HG03175 (cell line): ENCODE results near the gene FAM50B.
A peak's percentile ranks its signal among the peaks of the same experiment; 100 is the strongest.

Experiments used
- ATAC-seq: cut with Tn5 transposase; IDR thresholded peaks from one replicate; pipeline ENCODE4 v1.9.1; 2021; ENCODE audit warnings: mild to moderate bottlenecking, moderate library complexity; ENCODE audit not compliant: unreplicated experiment

Gene FAM50B

DNA sequence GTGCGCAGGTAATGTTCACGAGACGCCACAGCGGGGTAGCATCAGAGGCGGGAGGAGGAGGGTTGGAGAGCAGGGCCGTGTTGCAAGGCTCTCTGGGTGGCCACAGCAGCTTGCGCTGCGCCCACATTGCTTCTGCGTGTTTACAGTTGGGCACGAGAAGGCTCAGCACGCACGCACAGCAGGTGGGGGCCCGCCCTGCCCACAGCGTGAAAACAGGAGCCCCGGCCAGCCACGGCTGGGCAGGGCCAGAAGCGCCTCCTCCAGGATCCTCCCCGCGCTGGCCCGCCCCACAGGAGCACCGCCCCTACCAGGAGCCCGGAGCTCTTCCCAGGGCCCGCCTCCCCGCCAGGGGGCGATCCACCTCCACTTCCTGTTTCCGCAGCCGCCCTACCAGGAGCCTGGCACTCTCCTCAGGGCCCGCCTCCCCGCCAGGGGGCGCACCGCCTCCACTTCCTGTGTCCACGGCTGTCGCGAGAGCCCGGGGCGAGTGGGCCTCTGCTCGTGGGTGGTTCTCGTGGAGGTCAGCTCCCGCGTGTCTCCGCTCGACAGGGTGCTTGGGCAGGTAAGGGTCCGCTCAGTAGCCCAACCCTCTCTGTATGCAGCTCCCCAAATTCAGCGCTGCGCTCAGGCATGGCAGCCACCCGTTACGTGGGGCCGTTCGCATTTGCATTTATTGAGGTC lies at the start of gene FAM50B:
FAM50B (plus strand) TSS at position 449 of the 681 bp plus-strand sequence. CDS start 439 bp downstream, outside the sequence.
- ATAC-seq, result peak; percentile 92

- no peak for ATAC-seq
Measured at GRCh38 chr6:3799719-3800118, 49.5 kb upstream of the FAM50B start.

DNA sequence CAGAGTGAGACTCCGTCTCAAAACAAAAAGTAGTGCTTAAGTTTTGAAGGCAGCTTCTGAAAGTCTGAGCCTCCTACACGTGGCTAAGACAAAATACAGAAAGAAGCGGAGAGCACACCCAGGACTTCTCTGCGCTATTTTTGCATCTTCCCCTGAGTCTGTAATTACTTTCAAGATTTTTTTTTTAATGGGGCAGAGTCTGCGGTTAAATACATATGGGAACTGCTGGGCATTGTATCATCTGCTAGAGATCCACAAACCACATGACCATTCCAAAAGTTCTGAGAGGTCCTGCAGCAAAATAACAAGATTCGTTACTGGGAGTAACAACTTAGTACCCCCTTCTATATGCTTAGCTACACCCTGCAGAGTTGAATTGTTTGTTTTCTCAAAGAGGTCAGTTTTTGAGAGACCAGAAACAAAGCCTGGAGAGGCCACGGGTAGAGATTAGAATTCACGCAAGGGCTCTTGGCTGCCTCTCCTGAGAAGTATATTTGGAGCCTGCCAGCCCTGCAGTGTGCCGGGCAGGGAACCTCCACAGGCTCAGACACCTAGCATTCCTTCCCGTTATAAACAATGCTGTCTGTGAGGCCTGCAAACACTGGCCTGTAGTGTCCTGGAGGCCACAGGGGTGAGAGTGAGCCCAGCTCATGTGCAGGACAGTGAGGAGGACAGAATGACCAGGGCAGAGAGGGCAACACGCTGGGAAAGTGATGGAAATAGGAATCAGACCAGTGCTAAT lies 48.2 kb upstream of the FAM50B start:
- no peak for ATAC-seq

- ATAC-seq, result peak; percentile 52
Measured at GRCh38 chr6:3801960-3802359, 47.2 kb upstream of the FAM50B start.

- no peak for ATAC-seq
Measured at GRCh38 chr6:3803627-3804468, 45.3 kb upstream of the FAM50B start.

DNA sequence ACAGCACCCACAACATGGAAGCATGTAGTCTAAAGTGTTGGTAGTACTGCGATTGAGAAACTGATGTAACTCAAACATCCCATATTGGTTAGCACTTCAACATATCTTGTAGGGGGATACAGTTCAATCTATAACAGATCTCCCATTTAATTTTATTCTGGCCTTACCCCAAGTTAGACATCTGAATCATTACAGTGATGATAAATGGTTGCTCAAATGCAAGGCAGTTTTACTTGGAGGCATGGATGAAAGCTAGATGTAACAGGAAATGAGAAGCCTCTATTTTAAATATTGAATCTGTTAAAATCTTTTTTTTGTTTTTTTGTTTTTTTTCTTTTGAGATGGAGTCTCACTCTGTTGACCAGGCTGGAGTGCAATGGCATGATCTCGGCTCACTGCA lies 44.2 kb upstream of the FAM50B start:
- no peak for ATAC-seq

DNA sequence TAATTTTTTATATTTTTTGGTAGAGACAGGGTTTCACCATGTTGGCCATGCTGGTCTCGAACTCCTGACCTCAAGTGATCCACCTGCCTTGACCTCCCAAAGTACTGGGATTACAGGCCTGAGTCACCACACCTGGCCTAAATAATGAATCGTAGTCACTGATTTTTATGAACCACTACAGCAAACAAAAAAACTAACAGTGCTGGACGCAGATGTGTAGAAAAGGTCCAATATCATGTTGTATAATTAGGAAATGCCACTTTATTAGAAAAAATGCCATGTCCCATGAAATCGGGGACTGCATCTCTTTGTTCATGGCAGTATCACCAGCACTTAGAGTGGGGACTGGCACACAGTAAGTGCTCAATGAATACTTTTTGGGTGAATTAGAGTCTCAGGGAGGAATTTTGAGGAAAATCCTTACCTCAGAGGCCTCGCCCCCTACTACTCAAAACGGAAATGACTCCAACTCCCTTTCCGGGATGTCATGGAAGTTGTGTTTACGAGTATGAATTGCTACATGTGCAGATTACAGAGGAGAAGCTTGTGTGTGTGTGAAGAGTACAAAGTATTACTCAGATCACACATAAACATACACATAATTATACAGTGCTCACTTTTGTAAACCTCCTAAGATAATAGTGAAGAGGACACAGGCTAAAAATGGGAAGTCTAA lies 43.6 kb upstream of the FAM50B start:
- ATAC-seq, result no peak

- ATAC-seq, result no peak
Measured at GRCh38 chr6:3806169-3806922, 42.8 kb upstream of the FAM50B start.

DNA sequence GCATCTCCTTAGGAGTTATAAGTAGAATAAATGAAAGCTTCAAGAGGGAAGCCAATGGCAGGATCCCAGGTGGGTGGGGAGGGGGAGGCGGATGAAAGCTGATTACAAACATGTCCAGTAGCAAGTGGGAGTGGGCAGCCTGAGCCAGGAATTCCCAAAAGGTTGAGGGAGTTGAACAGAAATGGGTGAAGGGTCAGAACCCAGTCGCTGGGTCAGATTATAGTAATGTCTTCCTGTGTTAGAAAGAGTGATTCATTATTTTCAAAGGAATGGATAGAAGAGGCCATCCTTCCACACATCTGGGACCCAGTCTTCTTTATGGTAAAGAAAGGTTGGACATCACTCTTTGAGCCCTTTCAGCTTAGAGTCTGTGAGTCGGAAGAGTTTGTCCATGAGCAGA lies 41.0 kb upstream of the FAM50B start:
- ATAC-seq, result no peak

- no peak for ATAC-seq
Measured at GRCh38 chr6:3808759-3809514, 40.2 kb upstream of the FAM50B start.

GRCh38 chr6:3809515-3809891 lies 39.7 kb upstream of the FAM50B start:
- no peak for ATAC-seq

DNA sequence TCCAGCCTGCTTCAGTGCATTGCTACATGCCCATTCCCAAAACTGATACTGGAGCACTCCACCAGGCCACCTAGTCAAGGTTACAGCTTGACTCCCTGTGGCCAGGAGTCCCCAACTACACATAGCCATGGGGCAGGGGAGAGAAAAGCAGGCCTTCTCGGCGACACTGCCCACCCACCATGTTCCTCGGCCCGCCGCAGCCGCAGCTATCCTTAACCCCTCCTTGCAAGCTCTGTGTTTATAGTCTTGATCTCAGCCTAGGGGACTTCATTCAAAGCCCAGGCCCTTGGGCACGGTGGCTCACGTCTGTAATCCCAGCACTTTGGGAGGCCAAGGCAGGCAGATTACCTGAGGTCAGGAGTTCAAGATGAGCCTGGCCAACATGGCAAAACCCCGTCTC lies 39.2 kb upstream of the FAM50B start:
- ATAC-seq, result no peak

DNA sequence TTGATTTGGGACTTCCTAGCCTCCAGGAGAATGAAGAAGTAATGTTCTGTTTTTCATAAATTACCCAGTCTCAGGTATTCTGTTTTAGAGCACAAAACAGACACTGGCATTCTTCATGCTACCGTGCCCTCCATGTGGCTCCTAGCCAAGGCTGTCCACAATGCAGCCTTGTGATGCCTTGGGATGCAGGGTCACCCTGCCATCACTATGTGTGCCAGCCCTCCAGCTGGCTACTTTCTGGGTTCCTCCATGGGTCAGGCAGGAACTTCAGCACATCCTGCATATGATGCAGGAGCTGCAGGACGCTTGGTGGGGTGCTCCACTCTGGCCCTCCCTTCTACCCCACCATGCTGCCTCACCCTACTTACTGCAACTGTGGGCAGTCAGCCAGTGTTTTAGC lies 38.0 kb upstream of the FAM50B start:
- no peak for ATAC-seq

DNA sequence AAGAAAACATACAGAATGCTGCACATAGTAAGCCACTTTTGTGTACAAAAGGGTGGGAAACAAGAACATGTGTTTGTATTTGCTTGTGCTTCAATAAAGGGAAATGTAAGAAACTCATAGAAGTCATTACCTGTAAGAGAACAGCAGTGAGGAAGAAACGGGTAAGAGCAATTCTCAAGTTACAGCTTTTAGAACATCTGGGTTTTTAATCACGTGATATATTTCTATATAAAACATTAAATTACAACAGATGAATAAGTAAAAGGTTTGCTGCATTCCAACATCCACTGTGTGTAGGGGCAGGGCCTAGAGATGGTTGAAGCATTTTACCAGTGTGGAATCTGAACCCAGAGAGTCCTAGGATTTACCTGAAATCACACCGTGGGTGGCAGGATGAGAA lies 36.6 kb upstream of the FAM50B start:
- no peak for ATAC-seq

- ATAC-seq, result no peak
Measured at GRCh38 chr6:3813150-3813780, 35.9 kb upstream of the FAM50B start.

DNA sequence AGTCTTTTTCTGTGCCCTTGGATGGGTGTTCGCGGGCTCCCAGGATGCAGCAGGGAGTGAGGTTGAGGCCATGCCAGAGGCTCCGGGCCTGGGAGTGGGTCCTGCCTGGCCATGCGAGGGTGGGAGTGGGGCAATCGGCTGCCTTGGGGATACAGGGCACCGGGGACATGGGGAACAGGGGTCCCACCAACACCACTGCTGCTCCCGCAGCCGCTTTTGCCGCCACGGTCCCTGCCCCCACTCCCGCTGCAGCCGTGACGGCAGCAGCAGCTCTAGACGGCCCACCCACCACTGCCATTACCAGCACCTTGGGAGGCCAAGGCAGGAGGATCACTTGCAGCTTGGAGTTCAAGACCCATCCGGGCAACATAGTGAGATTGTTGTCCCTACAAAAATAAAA lies 35.3 kb upstream of the FAM50B start:
- no peak for ATAC-seq

DNA sequence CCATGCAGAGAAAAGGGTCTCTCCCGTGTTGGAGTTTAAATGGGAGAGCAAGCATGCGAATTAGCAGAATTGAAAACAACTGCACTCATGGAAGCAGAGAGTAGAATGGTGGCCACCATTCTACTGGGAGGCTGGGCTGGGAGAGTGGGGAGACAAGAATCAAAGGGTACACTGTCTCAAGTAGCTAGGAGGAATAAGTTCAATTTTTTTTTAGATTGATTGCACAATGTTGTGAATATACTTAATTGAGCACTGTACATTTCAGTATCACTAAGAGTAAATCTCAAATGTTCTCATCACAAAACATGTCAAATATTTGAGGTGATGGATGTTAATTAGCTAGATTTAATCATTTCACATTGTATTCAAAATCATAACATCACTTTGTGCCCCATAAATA lies 34.6 kb upstream of the FAM50B start:
- ATAC-seq, result no peak

DNA sequence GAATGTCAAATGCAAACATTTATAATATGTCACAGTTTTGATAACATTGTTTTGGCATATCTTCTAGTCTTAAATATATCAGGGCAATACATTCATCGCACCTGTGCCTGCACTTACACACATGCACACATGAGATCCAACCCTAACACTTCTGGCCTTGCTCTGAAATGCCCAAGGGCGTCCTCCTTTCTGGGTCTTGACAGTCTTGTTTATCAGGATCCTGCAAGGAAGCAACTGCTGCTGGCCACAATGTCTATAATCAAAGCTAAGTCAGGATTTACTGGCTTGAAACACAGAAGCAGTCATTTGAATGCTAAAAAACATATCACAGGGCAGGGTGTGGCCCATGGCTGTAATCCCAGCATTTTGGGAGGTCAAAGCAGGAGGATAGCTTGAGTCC lies 32.9 kb upstream of the FAM50B start:
- ATAC-seq, result no peak
